ENCODE measurements around the gene NUB1. TPM values are rescaled to one million over a fixed set of nuclear protein-coding genes. Genes with fewer than 3 reads are reported as not detected.

The NUB1 gene
- total RNA-seq, 1 donor from 2014 or later, result 41.5 TPM

DNA sequence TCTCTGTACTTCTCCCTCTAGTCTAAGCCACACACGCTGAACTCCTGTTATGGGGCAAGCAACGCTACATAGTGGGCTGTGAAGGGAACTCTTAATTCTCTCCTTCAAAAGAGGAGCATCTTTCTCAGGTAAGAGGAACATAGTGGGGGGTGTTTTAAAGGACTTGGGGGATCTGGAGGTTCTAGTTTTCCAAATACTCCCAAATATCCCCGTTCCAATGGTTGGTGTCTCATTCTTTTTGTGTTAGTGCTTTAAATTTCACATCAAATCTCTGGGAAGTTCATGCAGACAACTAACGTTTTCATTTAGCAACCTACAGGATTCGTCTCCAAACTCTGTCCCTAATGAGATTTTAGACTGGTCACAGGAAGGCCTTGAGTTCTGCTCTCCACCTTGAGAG lies 80.6 kb downstream of the NUB1 start:
- Mint-ChIP-seq H3K4me3 (ENCODE audit: unreplicated experiment) (peak overlapping the region; percentile 52), H3K27me3 (ENCODE audit: unreplicated experiment) (peaks cover 2% of the 10 kb centered on the region), H3K27ac (ENCODE audit: unreplicated experiment) (no peak overlapping the region), H3K9me3 (ENCODE audit: unreplicated experiment) (peaks cover 13% of the 10 kb centered on the region), H3K36me3 (ENCODE audit: low read depth, unreplicated experiment) (peaks cover 13% of the 10 kb centered on the region), H3K4me1 (ENCODE audit: unreplicated experiment) (no peaks in the 10 kb centered on the region)
- TF ChIP-seq, protein P1, sequence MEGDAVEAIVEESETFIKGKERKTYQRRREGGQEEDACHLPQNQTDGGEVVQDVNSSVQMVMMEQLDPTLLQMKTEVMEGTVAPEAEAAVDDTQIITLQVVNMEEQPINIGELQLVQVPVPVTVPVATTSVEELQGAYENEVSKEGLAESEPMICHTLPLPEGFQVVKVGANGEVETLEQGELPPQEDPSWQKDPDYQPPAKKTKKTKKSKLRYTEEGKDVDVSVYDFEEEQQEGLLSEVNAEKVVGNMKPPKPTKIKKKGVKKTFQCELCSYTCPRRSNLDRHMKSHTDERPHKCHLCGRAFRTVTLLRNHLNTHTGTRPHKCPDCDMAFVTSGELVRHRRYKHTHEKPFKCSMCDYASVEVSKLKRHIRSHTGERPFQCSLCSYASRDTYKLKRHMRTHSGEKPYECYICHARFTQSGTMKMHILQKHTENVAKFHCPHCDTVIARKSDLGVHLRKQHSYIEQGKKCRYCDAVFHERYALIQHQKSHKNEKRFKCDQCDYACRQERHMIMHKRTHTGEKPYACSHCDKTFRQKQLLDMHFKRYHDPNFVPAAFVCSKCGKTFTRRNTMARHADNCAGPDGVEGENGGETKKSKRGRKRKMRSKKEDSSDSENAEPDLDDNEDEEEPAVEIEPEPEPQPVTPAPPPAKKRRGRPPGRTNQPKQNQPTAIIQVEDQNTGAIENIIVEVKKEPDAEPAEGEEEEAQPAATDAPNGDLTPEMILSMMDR (IDR thresholded peaks at IDR 0.05; ENCODE audit: unreplicated experiment), result no peak
- no peak for DNase-seq (ENCODE audit: low spot score)

DNA sequence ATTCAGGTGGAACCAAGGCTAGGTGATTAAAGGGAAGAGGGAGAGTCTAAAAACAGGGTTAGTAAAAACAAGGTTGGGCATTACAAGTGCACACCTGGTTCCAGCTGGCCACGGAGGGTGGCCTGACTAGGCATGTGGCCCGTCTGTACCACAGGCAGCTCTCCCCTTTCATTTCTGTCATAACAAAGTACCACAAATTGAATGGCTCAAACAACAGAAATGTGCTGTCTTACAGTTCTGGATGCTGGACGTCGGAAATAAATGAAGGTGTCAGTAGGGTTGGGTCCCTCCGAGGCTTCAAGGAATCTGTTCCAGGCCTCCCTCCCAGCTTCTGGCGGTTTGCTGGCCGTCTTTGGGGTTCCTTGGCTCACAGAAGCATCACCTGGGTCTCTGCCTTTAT lies 81.6 kb downstream of the NUB1 start:
- H3K36me3 Mint-ChIP-seq (ENCODE audit: low read depth, unreplicated experiment), result peaks cover 13% of the 10 kb centered on the region
- H3K4me3 Mint-ChIP-seq (ENCODE audit: unreplicated experiment), result no peak overlapping the region
- peaks cover 8% of the 10 kb centered on the region for H3K27me3 Mint-ChIP-seq (ENCODE audit: unreplicated experiment)
- peaks cover 13% of the 10 kb centered on the region for H3K9me3 Mint-ChIP-seq (ENCODE audit: unreplicated experiment)
- no peak for DNase-seq (ENCODE audit: low spot score)
- H3K27ac Mint-ChIP-seq (ENCODE audit: unreplicated experiment), result no peak overlapping the region
- H3K4me1 Mint-ChIP-seq (ENCODE audit: unreplicated experiment), result peaks cover 1% of the 10 kb centered on the region
- TF ChIP-seq, protein P1 (IDR thresholded peaks at IDR 0.05; ENCODE audit: unreplicated experiment), result no peak

DNA sequence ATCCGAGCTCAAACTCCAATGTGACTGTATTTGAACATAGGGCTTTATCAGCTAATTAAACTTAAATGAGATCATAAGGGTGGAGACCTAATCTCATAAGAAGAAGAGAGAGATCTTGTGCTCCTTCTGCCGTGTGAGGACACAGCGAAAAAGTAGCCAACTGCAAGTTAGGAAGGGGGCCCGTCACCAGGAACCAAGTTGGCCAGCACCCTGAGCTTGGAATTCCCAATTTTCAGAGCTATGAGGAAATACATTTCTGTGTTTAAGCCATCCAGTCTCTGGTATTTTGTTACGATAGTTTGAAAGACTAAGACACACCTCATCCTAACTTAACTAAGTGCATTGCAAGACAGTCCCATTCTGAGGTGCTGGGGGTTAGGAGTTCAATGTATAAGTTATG lies 82.3 kb downstream of the NUB1 start:
- H3K36me3 Mint-ChIP-seq (ENCODE audit: low read depth, unreplicated experiment), result peaks cover 13% of the 10 kb centered on the region
- peaks cover 2% of the 10 kb centered on the region for H3K4me1 Mint-ChIP-seq (ENCODE audit: unreplicated experiment)
- H3K4me3 Mint-ChIP-seq (ENCODE audit: unreplicated experiment), result no peak overlapping the region
- H3K27me3 Mint-ChIP-seq (ENCODE audit: unreplicated experiment), result peaks cover 8% of the 10 kb centered on the region
- TF ChIP-seq, protein P1 (IDR thresholded peaks at IDR 0.05; ENCODE audit: unreplicated experiment), result no peak
- no peak overlapping the region for H3K27ac Mint-ChIP-seq (ENCODE audit: unreplicated experiment)
- DNase-seq (ENCODE audit: low spot score), result no peak
- peaks cover 13% of the 10 kb centered on the region for H3K9me3 Mint-ChIP-seq (ENCODE audit: unreplicated experiment)

DNA sequence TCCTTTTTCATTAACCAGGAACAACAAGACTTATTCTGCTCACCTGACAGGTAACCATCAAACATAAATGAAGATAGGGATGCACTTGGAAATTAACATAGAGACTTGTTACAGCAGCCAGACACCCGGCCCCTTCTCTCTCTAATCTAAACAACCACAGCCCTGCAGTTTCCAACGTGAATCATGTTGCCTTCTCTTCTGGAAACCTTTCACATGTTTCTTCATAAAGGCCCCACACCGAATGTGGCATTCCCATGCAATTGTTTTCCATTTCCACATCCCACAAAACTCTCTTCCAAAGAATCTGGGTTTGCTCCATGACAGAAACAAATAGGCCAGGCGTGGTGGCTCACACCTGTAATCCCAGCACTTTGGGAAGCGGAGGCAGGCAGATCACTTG lies 83.2 kb downstream of the NUB1 start:
- peaks cover 13% of the 10 kb centered on the region for H3K9me3 Mint-ChIP-seq (ENCODE audit: unreplicated experiment)
- H3K4me3 Mint-ChIP-seq (ENCODE audit: unreplicated experiment), result no peak overlapping the region
- peaks cover 5% of the 10 kb centered on the region for H3K4me1 Mint-ChIP-seq (ENCODE audit: unreplicated experiment)
- no peak overlapping the region for H3K27ac Mint-ChIP-seq (ENCODE audit: unreplicated experiment)
- TF ChIP-seq, protein P1 (IDR thresholded peaks at IDR 0.05; ENCODE audit: unreplicated experiment), result no peak
- peaks cover 8% of the 10 kb centered on the region for H3K27me3 Mint-ChIP-seq (ENCODE audit: unreplicated experiment)
- peaks cover 13% of the 10 kb centered on the region for H3K36me3 Mint-ChIP-seq (ENCODE audit: low read depth, unreplicated experiment)
- no peak for DNase-seq (ENCODE audit: low spot score)

DNA sequence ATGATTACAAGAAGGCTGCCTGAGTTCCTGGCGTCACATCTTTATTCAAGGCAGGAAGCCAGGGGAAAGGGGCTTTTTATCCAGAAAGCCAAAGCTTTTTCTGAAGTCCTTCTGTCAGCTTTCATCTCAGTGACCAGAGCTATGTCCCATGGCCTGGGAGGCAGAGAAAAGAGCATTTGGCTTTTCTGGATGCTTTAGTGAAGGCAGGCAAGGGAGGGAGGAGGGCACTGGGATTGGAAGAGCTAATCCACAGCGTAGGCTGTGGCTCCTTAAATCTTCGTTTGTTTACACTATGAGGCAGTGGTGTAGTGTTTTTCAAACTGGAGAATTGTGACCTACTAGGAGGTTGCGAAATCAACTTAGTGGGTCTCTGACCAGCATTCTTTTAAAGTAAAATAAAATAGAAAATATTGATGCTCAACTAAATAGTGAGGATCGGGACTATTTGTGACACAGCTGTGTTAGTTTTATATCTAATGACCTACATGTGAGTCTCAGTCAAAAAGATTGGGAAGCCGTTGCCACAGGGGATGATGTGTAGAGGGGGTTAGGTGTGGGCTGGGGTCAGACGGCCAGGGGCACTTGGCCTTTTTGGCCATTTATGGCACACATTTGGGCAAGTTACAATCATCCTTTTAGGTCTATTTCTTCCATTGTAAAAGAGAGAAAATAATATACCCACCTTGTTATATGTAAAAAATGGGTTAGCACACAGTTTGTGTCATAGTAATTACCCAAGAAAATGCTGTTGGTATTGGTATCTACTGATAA lies 84.2 kb downstream of the NUB1 start:
- Mint-ChIP-seq H3K9me3 (ENCODE audit: unreplicated experiment) (peaks cover 8% of the 10 kb centered on the region), H3K27me3 (ENCODE audit: unreplicated experiment) (peaks cover 8% of the 10 kb centered on the region), H3K4me1 (ENCODE audit: unreplicated experiment) (peaks cover 8% of the 10 kb centered on the region), H3K27ac (ENCODE audit: unreplicated experiment) (no peak overlapping the region), H3K36me3 (ENCODE audit: low read depth, unreplicated experiment) (peaks cover 9% of the 10 kb centered on the region), H3K4me3 (ENCODE audit: unreplicated experiment) (no peak overlapping the region)
- TF ChIP-seq, protein P1 (IDR thresholded peaks at IDR 0.05; ENCODE audit: unreplicated experiment), result no peak
- DNase-seq (ENCODE audit: low spot score), result no peak

Measured in endothelial cell (in vitro differentiated cells).